GM18909 (cell line): Measurements from ENCODE around the gene C10orf143.
"Not testable (repeated sequence)": the region's sequence is repeated elsewhere in the genome, so short reads cannot be mapped to it uniquely, and the experiment has no call there.

ENCODE experiments used
- ATAC-seq: cut with Tn5 transposase; IDR thresholded peaks from one replicate; pipeline ENCODE4 v1.9.1; 2021; ENCODE audit warnings: mild to moderate bottlenecking; ENCODE audit not compliant: unreplicated experiment, poor library complexity

Gene C10orf143

GRCh38 chr10:130038611-130039109 is 72.0 kb downstream of the C10orf143 start:
- no peak for ATAC-seq

GRCh38 chr10:130038019-130038555 is 72.5 kb downstream of the C10orf143 start:
- ATAC-seq, result no peak

DNA sequence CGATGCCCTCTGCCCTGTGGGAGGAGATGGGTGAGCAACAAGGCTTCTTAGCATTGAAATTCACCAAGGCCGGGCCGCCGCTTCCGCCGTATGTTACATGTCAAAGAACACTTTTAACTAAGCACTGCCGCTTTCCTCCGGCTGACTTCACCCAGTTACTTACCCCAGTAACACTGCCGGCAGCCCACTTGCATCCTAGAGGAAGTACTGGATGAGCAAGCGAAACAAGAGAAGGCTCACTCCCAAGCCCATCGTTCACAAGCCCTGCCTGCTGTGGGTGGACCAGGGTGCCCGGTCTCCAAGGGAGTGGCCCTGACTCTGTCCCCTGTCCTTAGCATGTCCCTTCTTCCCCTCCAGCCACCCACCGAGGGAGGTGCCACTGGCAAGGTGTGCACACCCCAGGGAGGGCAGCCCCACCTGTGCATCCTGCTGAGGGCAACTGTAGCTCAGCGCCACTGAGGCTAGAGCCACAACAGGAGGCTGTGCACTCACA is 73.4 kb downstream of the C10orf143 start:
- no peak for ATAC-seq

DNA sequence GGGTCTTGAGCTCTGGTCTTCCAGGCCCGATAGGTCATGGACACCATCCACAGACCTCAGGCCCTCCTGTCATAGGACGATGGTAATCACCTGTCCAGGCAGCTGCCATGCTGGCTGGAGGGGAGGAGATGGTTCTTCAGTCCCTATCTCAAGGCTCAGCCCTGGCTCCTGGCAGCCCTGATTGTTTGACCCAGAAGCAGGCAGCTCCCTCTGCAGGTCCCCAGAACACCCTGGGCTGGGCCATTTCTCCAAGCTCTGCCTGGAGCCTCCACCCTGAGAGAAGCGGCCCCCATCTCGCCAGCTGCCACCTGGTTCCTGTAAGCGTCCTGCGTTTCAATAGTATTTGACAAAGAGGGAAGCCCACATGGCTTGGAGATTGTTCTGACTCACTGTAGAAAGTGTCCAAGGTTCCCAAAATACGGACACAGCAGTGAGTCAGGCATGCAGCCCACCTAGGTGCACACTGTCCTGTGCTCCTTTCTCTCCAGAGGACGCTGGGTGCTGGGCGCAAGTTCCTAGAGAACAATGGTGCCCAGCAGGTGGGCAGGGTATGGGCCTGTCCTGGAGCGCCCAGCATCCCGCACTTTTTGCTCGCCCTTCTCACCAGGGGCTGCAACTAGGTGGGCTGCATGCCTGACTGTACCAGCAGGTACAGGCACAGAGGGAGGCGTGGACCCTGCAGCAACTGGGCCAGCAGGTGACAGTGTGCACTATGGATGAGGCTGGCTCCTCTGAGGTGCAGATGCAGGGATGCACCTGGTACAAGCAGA is 74.1 kb downstream of the C10orf143 start:
- no peak for ATAC-seq

- ATAC-seq, result no peak
Measured at GRCh38 chr10:130029209-130029608, 81.4 kb downstream of the C10orf143 start.

- no peak for ATAC-seq
Measured at GRCh38 chr10:130028465-130028819, 82.2 kb downstream of the C10orf143 start.

GRCh38 chr10:130027716-130028464 is 82.7 kb downstream of the C10orf143 start:
- ATAC-seq, result no peak

DNA sequence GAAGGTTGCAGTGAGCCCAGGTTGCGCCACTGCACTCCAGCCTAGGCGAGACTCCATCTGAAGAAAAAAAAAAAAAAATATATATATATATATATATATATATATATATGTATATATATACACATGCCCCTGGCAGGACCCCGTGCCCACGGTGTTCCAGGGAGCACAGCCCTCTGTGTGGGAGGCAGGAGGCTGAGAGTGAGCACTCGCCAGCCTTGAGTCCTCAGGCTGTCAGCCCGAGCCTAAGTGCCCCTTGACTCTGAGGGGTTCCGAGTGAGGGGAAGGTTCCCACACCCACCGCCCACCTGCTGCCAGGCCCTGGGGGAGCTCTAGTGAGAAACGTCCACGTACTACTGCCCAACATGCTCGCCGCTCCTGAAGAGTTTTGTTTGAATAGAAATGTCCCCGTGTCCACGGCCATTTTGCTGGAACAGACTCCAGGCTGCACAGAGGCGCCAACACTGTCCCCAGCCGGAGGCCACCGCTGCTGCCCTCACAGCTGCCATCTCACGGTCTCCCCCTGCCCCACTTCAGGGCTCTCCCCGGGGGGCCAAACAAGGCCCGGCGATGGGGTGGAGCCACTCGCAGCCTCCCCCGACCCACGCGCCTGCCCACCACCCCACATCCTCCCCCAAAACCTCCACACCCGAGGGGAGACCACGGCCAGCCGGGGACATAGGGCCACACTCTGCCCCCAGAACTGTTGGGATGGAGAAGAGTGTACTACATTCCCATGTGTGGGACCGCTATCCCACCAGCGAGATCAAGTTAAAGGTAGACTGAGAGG is 83.8 kb downstream of the C10orf143 start:
- ATAC-seq, result no peak

DNA sequence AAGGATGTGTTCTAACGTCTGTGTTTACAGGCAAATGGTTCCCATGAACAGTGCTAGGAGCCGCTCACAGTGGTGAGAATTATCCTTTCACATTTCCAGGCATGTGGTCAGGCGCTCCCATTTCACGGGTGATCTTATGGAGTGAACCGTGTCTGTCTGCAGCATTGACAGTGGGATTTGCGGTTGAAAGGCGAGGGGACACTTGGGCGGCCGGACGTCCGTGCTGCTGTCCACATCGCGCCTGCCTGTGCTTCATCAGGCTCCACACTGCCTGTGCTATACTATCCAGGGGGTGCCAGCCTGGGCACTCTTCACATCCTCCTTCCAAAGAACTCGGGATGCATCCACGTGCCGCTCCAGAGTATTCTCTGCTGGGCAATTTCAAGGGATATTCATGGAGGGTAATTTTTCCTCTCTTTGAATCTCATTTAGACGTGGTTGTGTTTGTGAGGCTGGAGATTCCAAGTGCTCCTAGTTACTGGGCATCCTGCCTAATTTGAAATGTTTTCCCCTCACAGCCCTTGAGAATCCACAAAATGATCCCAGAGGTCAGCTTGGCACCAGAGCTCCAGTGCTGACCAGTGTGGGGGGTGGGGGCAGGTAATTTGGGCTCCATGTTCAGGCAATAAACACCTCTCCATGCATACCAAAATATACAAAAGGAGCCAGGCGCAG is 84.7 kb downstream of the C10orf143 start:
- no peak for ATAC-seq

DNA sequence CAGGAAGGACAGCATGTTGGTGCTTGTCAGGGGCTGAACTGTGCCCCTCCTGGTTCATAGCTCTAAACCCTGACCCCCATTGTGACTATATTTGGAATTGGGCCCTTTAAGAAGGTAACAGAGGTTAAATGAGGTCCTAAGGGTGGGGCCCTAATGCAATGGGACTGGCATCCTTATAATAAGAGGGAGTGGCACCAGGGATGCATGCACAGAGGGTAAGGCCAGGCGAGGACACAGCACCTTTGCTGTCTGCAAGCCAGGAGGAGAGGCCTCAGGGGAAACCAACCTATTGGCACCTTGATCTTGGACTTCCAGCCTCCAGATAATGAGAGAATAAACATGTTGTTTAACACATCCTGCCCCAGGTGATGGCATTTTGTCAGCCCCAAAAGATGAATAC is 85.3 kb downstream of the C10orf143 start:
- ATAC-seq, result no peak

DNA sequence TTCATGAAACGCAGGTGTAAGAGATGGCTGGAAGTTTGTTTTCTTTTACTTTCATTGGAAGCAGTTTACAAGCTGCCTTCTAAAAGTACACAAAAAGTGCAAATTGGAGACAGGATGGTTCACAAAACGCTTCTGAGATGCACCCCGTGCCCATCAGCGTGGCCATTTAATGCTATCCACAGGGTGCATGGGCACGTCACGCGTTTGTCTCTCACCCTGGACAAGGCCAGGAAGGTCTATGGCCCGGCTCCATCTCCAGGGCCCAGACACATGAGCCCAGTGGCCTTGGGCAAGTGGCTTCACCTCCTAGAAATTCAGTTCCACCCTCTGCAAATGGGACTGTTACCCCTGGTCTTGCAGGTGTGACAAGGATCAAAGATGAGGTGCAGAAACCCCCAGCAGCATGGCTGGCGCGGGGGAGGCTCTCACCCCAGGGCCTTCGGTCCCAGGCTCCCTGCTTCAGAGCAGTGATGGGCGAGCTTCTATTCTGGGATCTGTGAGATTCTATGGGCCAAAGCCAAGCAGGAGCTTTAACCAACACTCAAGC is 85.8 kb downstream of the C10orf143 start:
- no peak for ATAC-seq

- ATAC-seq, result not testable (repeated sequence)
Measured at GRCh38 chr10:130024326-130024725, 86.3 kb downstream of the C10orf143 start.

DNA sequence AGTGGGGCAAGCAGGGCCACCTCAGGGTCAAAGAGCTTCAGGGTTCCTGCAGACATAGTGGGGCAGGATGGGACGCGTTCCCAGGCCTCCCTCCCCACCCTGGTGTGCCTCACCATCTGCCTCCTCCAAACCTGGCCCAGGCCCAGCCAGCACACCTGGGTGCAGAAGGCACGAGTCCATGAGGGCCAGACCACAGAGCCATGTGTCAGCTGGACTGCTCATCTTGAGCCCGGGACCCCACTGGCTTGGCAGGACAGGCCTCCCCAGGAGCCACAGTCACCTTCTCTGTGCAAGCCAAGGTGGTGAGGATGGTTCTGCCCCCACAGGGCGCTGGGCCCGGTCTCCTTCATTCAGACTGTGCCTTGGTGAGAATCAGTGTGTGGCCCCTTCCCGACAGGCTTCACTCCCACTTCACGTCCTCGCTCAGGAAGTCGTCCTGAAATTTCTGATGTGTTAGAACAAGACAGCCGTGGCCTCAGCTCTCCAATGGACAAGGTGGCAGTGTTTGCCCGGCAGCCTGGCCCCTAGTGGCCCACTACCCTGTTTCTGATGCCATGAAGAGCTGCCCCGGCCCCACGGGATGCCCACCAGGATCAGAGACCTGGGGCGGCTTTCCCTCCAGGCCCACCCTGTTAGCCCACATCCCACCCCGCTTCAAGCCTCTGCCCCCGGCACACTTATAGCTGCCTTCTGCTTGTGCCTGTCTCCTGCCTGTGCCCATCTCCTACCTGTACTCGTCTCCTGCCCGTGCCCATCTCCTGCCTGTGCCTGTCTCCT is 87.0 kb downstream of the C10orf143 start:
- ATAC-seq, result no peak

- ATAC-seq, result no peak
Measured at GRCh38 chr10:130022511-130023299, 87.9 kb downstream of the C10orf143 start.

DNA sequence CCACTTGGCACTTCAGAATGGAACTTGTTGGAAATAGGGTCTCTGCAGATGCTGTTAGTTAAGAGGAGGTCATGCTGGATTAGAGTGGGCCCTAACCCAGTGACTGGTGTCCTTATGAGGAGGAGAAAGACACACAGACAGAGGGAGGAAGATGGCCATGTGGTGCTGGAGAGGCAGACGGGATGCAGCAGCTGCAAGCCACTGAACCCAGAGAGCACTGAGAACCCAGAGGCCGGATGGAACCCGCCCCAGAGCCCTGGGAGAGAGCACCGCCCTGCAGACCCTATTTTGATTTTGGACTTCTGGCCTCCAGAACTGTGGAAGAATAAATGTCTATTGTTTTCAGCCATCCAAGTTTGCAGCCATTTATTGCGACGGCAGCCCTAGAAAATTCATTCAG is 88.5 kb downstream of the C10orf143 start:
- no peak for ATAC-seq

DNA sequence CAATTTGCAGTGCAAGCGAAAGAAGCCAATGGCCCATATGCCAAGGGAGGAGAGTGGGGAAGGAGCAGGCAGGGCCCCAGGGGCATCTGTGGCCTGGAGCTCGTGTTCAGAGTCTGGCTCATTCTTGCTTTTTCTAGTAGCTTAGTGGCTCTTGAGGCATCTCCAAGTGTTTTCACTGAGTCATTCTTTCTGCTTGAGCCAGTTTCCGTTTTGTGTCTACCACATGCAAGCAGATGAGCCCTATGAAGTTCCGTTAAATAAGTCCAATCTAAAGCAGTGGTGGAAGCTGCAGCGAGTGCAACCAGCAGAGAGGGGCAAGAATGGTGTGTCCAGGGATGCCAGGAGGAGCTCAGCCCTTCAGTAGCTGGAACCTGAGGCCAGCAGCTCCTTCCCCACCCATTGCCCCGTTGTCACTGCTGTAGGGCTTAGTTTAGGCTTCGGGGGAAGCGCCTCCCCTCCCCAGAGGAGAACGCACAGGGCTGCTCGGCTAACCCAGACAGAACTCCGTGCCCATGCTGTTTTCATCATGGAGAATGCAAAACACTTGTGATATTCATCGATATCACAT is 89.2 kb downstream of the C10orf143 start:
- no peak for ATAC-seq

DNA sequence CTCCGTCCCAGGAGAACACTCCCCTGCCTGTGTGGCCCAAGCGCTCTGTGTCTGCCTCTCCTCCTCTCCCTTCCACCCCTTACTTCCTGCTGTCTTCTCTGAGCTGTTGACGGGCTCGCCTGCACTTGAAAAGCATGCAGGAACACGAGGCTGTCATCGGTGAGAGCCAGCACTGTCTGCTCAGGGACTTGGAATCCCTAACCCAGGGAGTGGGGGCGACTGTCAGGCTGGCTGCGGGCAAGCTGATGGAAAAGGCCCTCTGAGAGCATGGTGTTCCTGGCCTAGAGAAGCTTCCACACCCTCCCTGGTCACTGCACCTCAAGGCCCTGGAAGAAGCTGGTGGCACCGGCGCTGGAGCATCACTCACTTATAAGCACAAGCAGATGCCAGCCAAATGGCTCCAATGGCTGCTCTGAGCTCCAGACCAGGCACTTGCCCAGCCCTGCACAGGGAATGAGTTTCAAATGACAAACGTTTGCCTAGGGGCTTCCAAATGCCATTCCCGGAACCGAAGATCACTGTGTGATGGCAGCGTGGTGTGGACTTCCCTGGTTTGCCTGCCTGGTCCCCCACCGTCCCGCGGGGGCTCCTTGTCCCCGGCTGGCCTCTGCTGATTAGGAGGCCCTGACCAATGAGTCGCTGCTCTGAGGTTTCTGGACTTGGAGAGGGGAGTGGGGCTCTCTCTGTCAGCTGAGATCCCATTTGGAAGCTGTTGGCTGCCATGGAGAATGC is 89.8 kb downstream of the C10orf143 start:
- ATAC-seq, result no peak
